ENCODE measurements around the gene JAML.

JAML gene

DNA sequence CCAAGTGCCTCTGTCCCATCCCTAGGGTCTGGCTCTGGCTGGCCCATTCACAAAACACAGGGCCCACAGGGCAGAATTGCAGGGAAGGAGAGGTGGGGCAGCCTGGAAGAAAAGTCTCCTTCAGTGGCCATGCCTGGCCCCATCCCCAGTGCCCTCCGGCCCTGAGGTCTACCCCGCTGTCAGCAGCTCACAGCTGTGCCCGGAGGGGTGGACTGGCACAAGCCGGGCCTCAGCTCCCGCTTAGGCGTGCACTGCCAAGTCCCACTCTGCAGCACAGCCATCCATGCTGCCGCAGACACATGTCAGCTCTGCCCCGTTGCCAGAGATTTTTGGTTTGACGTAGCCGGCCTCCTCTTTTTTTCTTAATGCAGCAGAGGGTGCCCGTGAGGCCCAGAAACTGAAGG lies 44.5 kb downstream of the JAML start:
- no peak for DNase-seq (ENCODE audit: insufficient read length, low spot score)
- FAIRE-seq, result no peak
- TF ChIP-seq POLR2A (IDR thresholded peaks at IDR 0.05; ENCODE audit: low read depth, low read length), result no peak

DNA sequence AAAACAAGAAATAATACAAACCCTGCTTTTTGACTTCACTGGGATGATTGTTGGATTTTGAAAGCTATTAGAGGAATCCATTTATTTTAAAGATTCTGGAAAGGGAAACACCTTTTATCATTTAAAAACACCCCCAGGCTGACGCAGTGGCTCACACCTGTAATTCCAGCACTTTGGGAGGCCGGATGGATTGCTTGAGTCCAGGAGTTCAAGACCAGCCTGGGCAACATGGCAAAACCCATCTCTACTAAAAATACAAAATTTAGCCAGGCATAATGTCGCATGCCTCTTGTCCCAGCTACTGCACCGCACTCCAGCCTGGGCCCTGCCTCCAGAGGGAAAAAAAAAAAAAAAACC lies 48.1 kb downstream of the JAML start:
- DNase-seq (ENCODE audit: insufficient read length, low spot score), result no peak
- FAIRE-seq, result no peak
- TF ChIP-seq POLR2A (IDR thresholded peaks at IDR 0.05; ENCODE audit: low read depth, low read length), result no peak

DNA sequence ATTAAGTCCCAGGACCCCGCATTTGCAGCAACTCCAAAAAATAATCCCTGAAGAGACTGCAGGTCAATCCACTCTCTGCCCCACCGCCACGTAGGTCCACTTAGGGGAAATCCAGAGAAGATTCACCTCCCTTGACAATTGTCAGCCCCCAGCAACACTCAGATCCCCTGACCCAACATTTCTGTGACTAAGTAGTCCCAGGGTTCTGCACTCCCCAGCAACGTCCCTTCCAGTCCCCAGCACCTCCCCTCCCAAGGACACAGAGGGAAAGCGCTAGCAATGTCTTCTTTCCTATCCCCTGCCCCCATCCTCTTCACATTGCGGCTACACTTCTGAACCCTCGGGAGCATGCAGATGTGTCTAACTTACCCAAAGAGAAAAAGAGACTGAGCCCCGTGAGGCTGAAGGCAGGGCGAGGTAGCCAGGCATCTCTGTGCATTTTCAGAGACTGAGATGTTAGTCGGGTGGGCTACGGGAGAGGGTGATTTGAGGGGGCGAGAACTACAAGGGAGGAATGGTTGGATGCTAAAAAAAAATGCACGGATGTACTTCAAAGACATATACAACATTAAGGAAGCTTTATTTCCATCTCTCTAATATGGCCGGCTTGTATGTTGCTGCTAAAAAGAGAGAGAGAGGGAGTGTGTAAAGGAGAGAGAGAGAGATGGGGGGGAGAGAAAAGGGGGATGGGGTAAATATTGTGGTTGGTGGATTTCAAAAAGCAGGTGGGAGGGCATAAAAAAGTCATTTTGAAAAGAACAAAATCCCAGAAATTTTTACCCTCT lies 48.6 kb downstream of the JAML start, which contains the start of gene SCN2B:
Gene SCN2B (minus strand): TSS at position 647 of the 785 bp plus-strand sequence. CDS start 208 bp downstream, at position 439.
- FAIRE-seq, result no peak
- TF ChIP-seq POLR2A (IDR thresholded peaks at IDR 0.05; ENCODE audit: low read depth, low read length), result no peak
- DNase-seq (ENCODE audit: insufficient read length, low spot score), result no peak

DNA sequence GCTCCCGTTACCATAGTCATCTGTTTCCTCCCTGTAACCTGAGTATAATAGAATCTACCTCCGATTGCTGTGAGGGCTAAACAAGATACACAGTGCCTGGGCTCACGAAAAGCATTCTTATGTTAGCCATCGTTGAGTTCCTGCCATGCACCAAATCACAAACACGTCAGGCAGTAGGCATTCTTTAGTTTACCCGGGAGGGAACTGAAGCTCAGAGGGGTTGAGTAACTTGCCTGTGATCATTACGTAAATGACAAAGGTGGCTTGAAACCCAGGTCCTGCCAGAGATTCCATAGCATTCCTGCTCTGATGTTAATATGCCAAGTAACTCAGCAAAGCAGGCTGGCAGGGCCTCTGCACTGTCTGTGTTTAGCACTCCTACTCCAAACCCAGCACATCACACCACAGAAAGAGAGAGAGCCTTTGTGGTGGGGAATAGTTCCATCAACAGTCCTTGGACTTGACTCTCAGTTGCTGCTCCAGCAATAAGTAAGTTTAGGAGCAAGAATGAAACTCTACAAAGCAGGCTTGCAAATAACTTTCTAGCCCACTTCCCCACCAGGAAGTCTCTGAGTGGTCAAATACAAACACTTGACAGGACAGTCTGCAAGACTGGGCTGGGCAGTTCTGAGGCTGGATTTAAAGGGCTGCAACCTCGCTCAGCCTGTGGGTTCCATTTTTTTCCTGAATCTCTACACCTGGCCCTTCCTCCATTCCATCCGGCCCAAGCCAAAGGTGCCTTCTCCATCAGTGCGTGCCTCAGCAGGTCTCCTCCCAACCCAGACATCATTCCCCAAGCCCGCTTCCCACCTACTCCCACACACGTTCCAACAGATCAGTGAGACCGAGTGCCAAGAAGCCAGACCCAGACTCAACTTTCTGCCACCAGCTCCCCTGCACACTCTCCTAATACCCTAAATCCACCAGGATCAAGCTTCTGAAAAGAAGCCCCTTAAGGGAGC lies 49.5 kb downstream of the JAML start:
- TF ChIP-seq POLR2A (IDR thresholded peaks at IDR 0.05; ENCODE audit: low read depth, low read length), result no peak
- DNase-seq (ENCODE audit: insufficient read length, low spot score) (no peak), FAIRE-seq (no peak)

DNA sequence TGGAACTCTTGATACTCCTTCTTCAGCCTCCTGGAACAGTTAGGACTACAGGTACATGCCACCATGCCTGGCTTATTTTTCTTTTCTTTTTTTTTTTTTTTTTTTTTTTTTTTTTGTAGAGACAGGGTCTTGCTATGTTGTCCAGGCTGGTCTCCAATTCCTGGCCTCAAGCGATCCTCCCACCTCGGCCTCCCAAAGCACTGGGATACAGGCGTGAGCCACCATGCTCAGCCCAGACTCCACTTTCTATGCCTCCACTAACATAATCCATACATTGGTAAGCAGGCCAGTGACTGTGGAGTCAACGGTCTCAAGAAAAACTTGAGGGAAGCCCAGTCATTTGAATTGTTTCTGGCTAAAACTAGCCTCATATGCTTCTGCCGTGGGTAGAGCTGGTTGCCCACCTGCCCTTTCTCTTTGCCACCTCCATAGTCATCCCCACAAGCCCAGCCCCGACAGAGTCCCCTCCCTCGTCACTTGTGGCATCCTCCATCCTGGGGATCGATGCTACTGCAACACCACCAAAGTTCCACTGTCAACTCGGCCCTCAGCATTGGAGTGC lies 50.7 kb downstream of the JAML start:
- DNase-seq (ENCODE audit: insufficient read length, low spot score) (no peak), FAIRE-seq (no peak)
- TF ChIP-seq POLR2A (IDR thresholded peaks at IDR 0.05; ENCODE audit: low read depth, low read length), result no peak

DNA sequence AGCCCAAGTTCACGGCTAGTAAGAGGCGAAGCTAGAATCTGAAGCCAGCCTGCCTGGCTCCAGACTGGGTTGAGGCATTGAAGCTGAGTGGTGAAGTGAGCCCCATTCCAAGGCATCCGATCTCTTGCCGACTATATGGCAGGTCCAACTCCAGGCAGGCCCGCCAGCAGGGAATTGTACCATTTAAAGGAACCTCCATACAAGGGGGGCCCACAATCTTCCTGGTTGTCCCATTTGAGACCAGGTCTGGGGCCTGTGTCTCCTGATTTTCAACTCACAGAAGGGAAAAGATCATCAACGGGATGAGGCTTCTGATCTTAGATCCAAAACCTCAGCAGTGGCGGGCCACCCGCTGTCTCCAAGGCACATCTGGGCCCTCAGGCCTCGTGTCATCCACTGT lies 52.5 kb downstream of the JAML start:
- no peak for TF ChIP-seq POLR2A (IDR thresholded peaks at IDR 0.05; ENCODE audit: low read depth, low read length)
- FAIRE-seq (no peak), DNase-seq (ENCODE audit: insufficient read length, low spot score) (no peak)

DNA sequence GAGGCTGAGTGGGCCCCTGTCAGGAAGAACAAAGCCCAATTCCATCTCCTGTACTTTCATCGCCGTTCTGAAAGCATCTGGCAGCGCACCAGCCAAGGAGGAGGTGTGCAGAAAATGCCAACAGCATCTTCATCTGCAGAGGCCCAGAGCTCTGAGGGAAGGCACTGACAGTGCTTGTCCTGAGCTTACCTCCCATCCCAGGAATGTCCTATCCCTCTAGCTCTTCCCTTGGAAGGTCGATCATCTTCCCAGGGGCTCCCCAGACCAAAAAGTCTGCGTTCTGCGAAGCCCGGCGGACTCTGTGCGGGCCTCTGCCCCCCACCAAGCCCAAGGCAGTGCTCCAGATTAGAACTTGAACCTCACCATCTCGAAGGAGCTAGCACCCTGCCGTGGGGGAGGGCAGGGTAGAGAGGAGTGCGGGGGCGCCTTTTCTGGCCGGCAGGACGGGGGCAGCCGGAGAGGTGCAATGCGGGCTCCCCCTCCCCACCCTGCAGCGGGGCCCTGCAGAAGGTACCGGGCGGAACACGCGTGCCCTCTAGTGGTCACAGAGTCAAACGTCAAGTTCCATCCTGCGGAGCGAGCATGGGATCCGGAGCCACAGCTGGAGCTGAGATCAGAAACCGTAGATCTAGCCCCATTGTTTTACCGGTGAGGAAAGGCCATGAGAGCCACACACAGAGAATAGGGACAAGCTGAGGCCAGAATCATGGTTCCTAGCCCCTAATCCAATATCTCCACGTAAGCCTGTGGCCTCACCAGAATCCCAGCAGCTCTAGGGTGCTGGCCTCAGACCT lies 53.3 kb downstream of the JAML start:
- DNase-seq (ENCODE audit: insufficient read length, low spot score) (peak; percentile 57), FAIRE-seq (no peak)
- no peak for TF ChIP-seq POLR2A (IDR thresholded peaks at IDR 0.05; ENCODE audit: low read depth, low read length)

DNA sequence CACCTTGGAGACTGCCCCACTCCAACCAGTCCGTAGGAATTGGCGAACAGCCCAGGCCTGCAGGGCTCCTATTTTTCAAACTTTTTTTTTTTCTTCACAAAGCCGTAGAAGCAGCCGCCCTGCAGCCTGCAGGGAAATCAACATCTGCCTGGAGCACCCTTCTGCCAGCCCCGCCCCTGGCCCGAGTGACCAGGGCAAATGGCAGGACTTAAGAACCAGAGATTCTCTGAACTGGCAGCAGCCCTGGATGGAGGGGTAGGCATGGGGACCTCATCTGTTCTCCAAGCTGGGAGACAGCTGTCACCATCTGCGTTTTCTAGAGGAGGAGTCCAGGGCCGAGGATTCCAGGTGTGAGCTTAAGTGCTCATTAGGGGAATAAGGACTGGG lies 53.9 kb downstream of the JAML start:
- TF ChIP-seq POLR2A (IDR thresholded peaks at IDR 0.05; ENCODE audit: low read depth, low read length), result no peak
- FAIRE-seq (no peak), DNase-seq (ENCODE audit: insufficient read length, low spot score) (no peak)

DNA sequence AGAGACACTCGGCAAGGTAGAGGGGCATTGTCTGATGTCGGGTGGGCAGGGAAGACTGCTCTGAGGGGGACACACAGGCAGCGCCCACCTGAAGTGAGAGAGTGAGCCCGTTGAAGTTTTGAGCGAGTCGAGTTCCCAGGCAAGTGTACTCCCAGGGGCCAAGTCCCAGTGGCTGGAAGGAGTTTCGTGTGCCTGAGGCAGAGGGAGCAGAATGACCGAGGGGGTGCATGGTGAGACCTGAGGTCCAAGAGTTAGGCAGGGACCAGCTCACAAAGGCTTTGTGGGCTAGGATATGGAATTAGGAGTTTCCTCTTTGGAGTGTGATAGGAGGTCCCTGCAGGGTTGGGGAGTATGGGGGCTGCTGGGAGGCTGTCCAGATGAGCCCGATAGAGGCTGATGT lies 54.6 kb downstream of the JAML start:
- TF ChIP-seq POLR2A (IDR thresholded peaks at IDR 0.05; ENCODE audit: low read depth, low read length), result no peak
- no peak for FAIRE-seq
- DNase-seq (ENCODE audit: insufficient read length, low spot score), result no peak

DNA sequence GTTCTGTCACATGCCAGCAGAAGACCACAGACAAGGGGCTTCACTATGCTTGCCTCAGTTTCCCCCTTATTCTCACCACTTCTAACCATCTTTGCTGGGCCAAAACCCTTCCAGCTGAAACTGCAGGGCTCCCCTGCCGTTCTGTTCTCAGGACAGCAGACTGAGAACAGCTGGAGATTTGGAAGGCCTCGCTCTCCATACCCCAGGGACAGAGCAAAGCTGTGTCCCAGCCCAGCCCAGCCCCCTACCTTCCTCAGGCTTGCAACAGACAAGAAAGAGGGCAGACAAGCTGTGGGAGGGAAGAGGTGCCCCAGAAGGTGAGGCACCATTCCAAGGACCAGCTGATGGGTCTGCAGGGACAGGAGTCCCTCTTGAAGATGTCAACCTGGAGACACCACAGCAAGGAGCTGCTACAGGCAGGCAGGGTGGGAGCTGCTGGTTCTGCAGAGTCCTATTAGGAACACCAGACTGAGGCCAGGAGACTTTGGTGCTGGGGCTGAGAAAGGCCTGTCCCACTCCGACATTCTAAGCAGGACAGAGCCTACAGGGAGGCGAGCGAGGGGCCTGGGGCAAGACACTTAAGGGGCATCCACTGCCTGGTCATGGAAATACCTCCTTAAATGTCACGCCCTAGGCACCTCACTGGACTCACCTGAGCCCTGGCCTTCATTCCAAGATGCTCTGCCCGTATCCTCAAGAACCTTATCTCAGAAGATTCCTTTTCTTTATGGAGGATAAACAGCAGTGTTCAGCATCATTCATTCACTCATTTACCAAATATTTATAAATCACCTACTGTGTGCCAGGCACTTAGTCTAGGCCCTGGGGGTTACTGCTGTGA lies 55.3 kb downstream of the JAML start:
- DNase-seq (ENCODE audit: insufficient read length, low spot score), result no peak
- no peak for FAIRE-seq
- TF ChIP-seq POLR2A (IDR thresholded peaks at IDR 0.05; ENCODE audit: low read depth, low read length), result no peak

DNA sequence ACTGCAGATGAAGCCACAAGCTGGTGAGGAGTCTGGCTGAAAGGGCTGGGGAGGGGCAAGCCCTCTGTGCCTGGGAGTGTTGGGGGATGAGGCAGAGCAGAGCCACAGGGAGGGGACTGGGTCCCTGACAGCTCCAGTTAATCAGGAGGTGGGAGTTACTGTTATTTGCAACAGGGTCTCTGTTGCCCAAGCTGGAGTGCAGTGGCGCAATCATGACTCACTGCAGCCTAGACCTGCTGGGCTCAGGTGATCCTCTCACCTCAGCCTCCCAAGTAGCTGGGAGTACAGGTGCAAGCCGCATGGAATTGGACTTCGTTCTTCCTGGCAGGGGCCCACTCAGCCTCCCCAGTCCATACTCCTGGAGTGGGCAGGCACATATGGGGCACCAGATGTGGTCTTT lies 56.1 kb downstream of the JAML start:
- DNase-seq (ENCODE audit: insufficient read length, low spot score) (no peak), FAIRE-seq (no peak)
- TF ChIP-seq POLR2A (IDR thresholded peaks at IDR 0.05; ENCODE audit: low read depth, low read length), result no peak

DNA sequence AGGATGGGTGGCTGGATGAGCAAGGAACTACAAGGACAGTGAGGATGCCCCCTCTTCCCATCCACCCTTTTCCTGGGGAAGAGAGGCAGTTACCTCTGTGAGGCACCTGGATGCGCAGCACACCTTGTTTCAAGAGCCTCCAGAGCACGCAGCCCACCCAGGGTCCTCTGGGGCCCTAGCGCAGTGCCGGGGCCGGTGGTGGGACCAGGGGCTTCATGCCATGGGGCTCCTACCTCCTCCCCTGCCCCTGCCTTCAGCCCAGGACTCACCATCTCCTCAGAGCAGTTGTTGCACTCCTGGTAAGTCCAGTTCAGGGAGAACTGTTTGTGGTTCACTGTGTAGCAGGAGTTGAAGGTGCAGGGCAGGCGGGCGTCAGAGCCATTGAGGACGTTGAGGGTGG lies 56.5 kb downstream of the JAML start:
- no peak for TF ChIP-seq POLR2A (IDR thresholded peaks at IDR 0.05; ENCODE audit: low read depth, low read length)
- no peak for FAIRE-seq
- no peak for DNase-seq (ENCODE audit: insufficient read length, low spot score)

DNA sequence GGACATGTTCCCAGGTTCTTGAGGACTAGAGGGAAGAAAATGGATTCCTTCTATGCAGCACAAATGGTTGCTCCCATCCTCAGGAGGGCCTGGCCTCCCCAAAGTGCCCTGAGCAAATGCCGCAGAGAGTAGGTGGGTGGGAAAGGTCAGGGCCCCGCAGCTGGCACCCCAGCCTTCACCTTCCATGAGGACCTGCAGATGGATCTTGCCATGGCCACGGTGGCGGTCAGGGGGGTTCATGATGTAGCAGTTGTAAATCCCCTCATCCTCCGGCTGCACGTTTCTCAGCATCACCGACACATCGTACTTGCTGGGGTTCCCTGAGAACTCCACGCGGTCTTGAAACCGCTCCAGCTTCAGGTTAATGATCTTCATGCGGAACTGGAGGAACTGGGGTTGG lies 56.9 kb downstream of the JAML start:
- TF ChIP-seq POLR2A (IDR thresholded peaks at IDR 0.05; ENCODE audit: low read depth, low read length), result no peak
- no peak for FAIRE-seq
- DNase-seq (ENCODE audit: insufficient read length, low spot score), result no peak

Data from H54 (cell line).